ENCODE data around the gene CLEC7A. TPM values are rescaled to one million over a fixed set of nuclear protein-coding genes. Genes with fewer than 3 reads are reported as not detected.

Gene CLEC7A
- total RNA-seq = not detected in 2 replicates

GRCh38 chr12:10130042-10130441 is at the start of gene CLEC7A:
Gene CLEC7A (minus strand): TSS chr12:10130199. CDS start chr12:10130082, 117 bp downstream.

GRCh38 chr12:10178821-10179220 is 48.8 kb upstream of the CLEC7A start, which contains the start of gene TMEM52B:
Gene TMEM52B (plus strand): TSS chr12:10179032. CDS start chr12:10179575, 543 bp downstream.

GRCh38 chr12:10171973-10172728 is 42.2 kb upstream of the CLEC7A start, which contains the start of gene OLR1:
Gene OLR1 (minus strand): TSS chr12:10172132. CDS start chr12:10172077, 55 bp downstream.

GRCh38 chr12:10098791-10099190 is 31.2 kb downstream of the CLEC7A start, which contains the start of gene CLEC1A:
Gene CLEC1A (minus strand): TSS chr12:10098985. CDS start chr12:10098922, 63 bp downstream.

Other genes starting within 250 kb of the CLEC7A start
- gene KLRF2, start 248.7 kb downstream of the CLEC7A start, total RNA-seq = not detected in 2 replicates
- gene CLEC2A, start 197.8 kb downstream of the CLEC7A start, total RNA-seq = not detected in 2 replicates
- not detected in 2 replicates for gene CLEC12A, start 158.8 kb downstream of the CLEC7A start, total RNA-seq
- gene CLEC1B, start 131.1 kb downstream of the CLEC7A start, total RNA-seq = not detected in 2 replicates
- gene CLEC12B, start 119.6 kb downstream of the CLEC7A start, total RNA-seq = 0.29 and 0.66 TPM in 2 replicates
- gene CLEC9A, start 99.5 kb downstream of the CLEC7A start, total RNA-seq = not detected in 2 replicates
- gene CLEC1A, start 31.2 kb downstream of the CLEC7A start, total RNA-seq = 10.6 and 47.8 TPM in 2 replicates
- not detected in 2 replicates for gene OLR1, start 41.9 kb upstream of the CLEC7A start, total RNA-seq
- not detected in 2 replicates for gene TMEM52B, start 48.8 kb upstream of the CLEC7A start, total RNA-seq
- 34.5 and 43.0 TPM in 2 replicates for gene GABARAPL1, start 82.7 kb upstream of the CLEC7A start, total RNA-seq
- gene KLRD1, start 177.7 kb upstream of the CLEC7A start, total RNA-seq = 0.07 and 0.27 TPM in 2 replicates